WERI-Rb-1 (cell line): ENCODE measurements around the gene MYBPC2.

Source experiments
- DNase-seq: peaks from one replicate; pipeline ENCODE4 v3.0.0-alpha.2; 2020
- H3K27ac ChIP-seq: fragments of 250-450 bp; sonication (Bioruptor Pico); 2 replicates; pipeline ENCODE4 v1.5.1; 2020; ENCODE audit warnings: mild to moderate bottlenecking, moderate library complexity
- H3K27me3 ChIP-seq: fragments of 250-450 bp; sonication (Bioruptor Pico); 2 replicates; pipeline ENCODE4 v1.5.1; 2021; ENCODE audit warnings: mild to moderate bottlenecking, low read depth, moderate library complexity; ENCODE audit not compliant: insufficient read depth, severe bottlenecking
- H3K36me3 ChIP-seq: fragments of 250-450 bp; sonication (Bioruptor Pico); 2 replicates; pipeline ENCODE4 v1.5.1; 2020; ENCODE audit warnings: mild to moderate bottlenecking, moderate library complexity
- H3K4me3 ChIP-seq: 2 replicates; pipeline ENCODE4 v1.5.1; 2011; ENCODE audit warnings: low read depth, mild to moderate bottlenecking, control low read depth, low read length
- H3K9me3 ChIP-seq: fragments of 250-450 bp; sonication (Bioruptor Pico); 2 replicates; pipeline ENCODE4 v1.5.1; 2021; ENCODE audit warnings: mild to moderate bottlenecking, moderate library complexity; ENCODE audit not compliant: severe bottlenecking
- CTCF ChIP-seq: IDR thresholded peaks from 2 replicates; pipeline ENCODE4 v1.5.1; 2011; ENCODE audit warnings: low read depth, mild to moderate bottlenecking, control low read depth, inconsistent platforms, low read length

Gene MYBPC2

GRCh38 chr19:50512999-50513745, 80.5 kb downstream of the MYBPC2 start:
- no peak overlapping the region for H3K27ac ChIP-seq
- H3K27me3 ChIP-seq, result no peaks in the 10 kb centered on the region
- no peak for TF ChIP-seq CTCF
- no peak for DNase-seq
- peaks cover 17% of the 10 kb centered on the region for H3K36me3 ChIP-seq
- no peak overlapping the region for H3K4me3 ChIP-seq
- H3K9me3 ChIP-seq, result no peaks in the 10 kb centered on the region

- DNase-seq, result no peak
- H3K9me3 ChIP-seq, result no peaks in the 10 kb centered on the region
- no peaks in the 10 kb centered on the region for H3K27me3 ChIP-seq
- no peak within 1 kb of the TSS for H3K4me3 ChIP-seq
- TF ChIP-seq CTCF, result no peak
- H3K27ac ChIP-seq, result no peak within 1 kb of the TSS
- peaks cover 24% of the 10 kb centered on the region for H3K36me3 ChIP-seq
Measured at GRCh38 chr19:50513746-50514345, 81.2 kb downstream of the MYBPC2 start, which contains the start of gene ASPDH. TSS of gene ASPDH (minus strand) at chr19:50513913. CDS start at chr19:50513823, 90 bp downstream.

GRCh38 chr19:50514346-50515167, 81.9 kb downstream of the MYBPC2 start:
- Histone ChIP-seq H3K4me3 (no peak overlapping the region), H3K27me3 (no peaks in the 10 kb centered on the region), H3K36me3 (peaks cover 31% of the 10 kb centered on the region), H3K27ac (no peak overlapping the region), H3K9me3 (no peaks in the 10 kb centered on the region)
- no peak for TF ChIP-seq CTCF
- DNase-seq, result no peak

- H3K36me3 ChIP-seq, result peaks cover 31% of the 10 kb centered on the region
- no peak for TF ChIP-seq CTCF
- H3K27ac ChIP-seq, result no peak overlapping the region
- DNase-seq, result no peak
- no peaks in the 10 kb centered on the region for H3K9me3 ChIP-seq
- no peaks in the 10 kb centered on the region for H3K27me3 ChIP-seq
- H3K4me3 ChIP-seq, result no peak overlapping the region
Measured at GRCh38 chr19:50515168-50515561, 82.5 kb downstream of the MYBPC2 start.
